ENCODE results near the gene COX6A2. TPM values are rescaled to one million over a fixed set of nuclear protein-coding genes. Genes with fewer than 3 reads are reported as not detected.

The COX6A2 gene
- total and polyA plus RNA-seq, 2 donors (not counting 1 experiment from before 2014, with no cell fraction given), result not detected

- H3K79me2 ChIP-seq (ENCODE audit: control insufficient read depth, insufficient read depth, low read length), result no peaks in the 10 kb centered on the region
- H3K27me3 ChIP-seq (ENCODE audit: control insufficient read depth, insufficient read depth, low read length), result no peaks in the 10 kb centered on the region
- H3K4me3 ChIP-seq (replicated peaks in 1 of 4; ENCODE audit: control extremely low read depth in 1 of 4, insufficient read depth in 1 of 4, low read depth in 3 of 4, low read length in 4 of 4), result no peak overlapping the region
- no peak overlapping the region for H2AFZ ChIP-seq (ENCODE audit: low read length)
- H3K4me1 ChIP-seq (ENCODE audit: control insufficient read depth, extremely low read depth, insufficient read depth, low read length), result no peaks in the 10 kb centered on the region
- H3K27ac ChIP-seq (ENCODE audit: insufficient read depth, low read length), result no peak overlapping the region
- no peaks in the 10 kb centered on the region for H4K20me1 ChIP-seq (ENCODE audit: control insufficient read depth, extremely low read depth, insufficient read depth, low read length)
- no peak overlapping the region for H3K9ac ChIP-seq (ENCODE audit: insufficient read depth, low read length)
- no peak overlapping the region for H3K4me2 ChIP-seq (ENCODE audit: extremely low read depth, insufficient read depth, low read length)
- H3K9me3 ChIP-seq (ENCODE audit: control insufficient read depth, insufficient read depth, low read depth, low read length), result no peaks in the 10 kb centered on the region
- TF ChIP-seq EZH2 (IDR thresholded peaks at IDR 0.05; ENCODE audit: low read length, missing control alignments), result no peak
- no peak for TF ChIP-seq CTCF (conservative IDR thresholded peaks at IDR 0.05 in 1 of 2, IDR thresholded peaks at IDR 0.05 in 1 of 2; ENCODE audit: low read depth in 1 of 2, low read length in 2 of 2)
- H3K36me3 ChIP-seq (ENCODE audit: control insufficient read depth, insufficient read depth, low read length), result no peaks in the 10 kb centered on the region
- DNase-seq (ENCODE audit: low read depth in 2 of 2), result no peak
Measured at GRCh38 chr16:31414706-31415105, 13.5 kb downstream of the COX6A2 start.

GRCh38 chr16:31413943-31414342, 14.2 kb downstream of the COX6A2 start:
- Histone ChIP-seq H3K9ac (ENCODE audit: insufficient read depth, low read length) (no peak overlapping the region), H3K79me2 (ENCODE audit: control insufficient read depth, insufficient read depth, low read length) (no peaks in the 10 kb centered on the region), H3K36me3 (ENCODE audit: control insufficient read depth, insufficient read depth, low read length) (no peaks in the 10 kb centered on the region), H4K20me1 (ENCODE audit: control insufficient read depth, extremely low read depth, insufficient read depth, low read length) (no peaks in the 10 kb centered on the region), H2AFZ (ENCODE audit: low read length) (no peak overlapping the region), H3K4me3 (replicated peaks in 1 of 4; ENCODE audit: control extremely low read depth in 1 of 4, insufficient read depth in 1 of 4, low read depth in 3 of 4, low read length in 4 of 4) (no peak overlapping the region), H3K27ac (ENCODE audit: insufficient read depth, low read length) (no peak overlapping the region), H3K4me2 (ENCODE audit: extremely low read depth, insufficient read depth, low read length) (no peak overlapping the region), H3K9me3 (ENCODE audit: control insufficient read depth, insufficient read depth, low read depth, low read length) (no peaks in the 10 kb centered on the region), H3K4me1 (ENCODE audit: control insufficient read depth, extremely low read depth, insufficient read depth, low read length) (no peaks in the 10 kb centered on the region), H3K27me3 (ENCODE audit: control insufficient read depth, insufficient read depth, low read length) (no peaks in the 10 kb centered on the region)
- TF ChIP-seq CTCF (conservative IDR thresholded peaks at IDR 0.05 in 1 of 2, IDR thresholded peaks at IDR 0.05 in 1 of 2; ENCODE audit: low read depth in 1 of 2, low read length in 2 of 2), result no peak
- no peak for TF ChIP-seq EZH2 (IDR thresholded peaks at IDR 0.05; ENCODE audit: low read length, missing control alignments)
- DNase-seq (ENCODE audit: low read depth in 2 of 2), result no peak

- TF ChIP-seq CTCF (conservative IDR thresholded peaks at IDR 0.05 in 1 of 2, IDR thresholded peaks at IDR 0.05 in 1 of 2; ENCODE audit: low read depth in 1 of 2, low read length in 2 of 2) (no peak), EZH2 (IDR thresholded peaks at IDR 0.05; ENCODE audit: low read length, missing control alignments) (no peak)
- H3K9ac ChIP-seq (ENCODE audit: insufficient read depth, low read length), result no peak overlapping the region
- H3K4me2 ChIP-seq (ENCODE audit: extremely low read depth, insufficient read depth, low read length), result no peak overlapping the region
- no peaks in the 10 kb centered on the region for H3K4me1 ChIP-seq (ENCODE audit: control insufficient read depth, extremely low read depth, insufficient read depth, low read length)
- H3K27me3 ChIP-seq (ENCODE audit: control insufficient read depth, insufficient read depth, low read length), result no peaks in the 10 kb centered on the region
- H2AFZ ChIP-seq (ENCODE audit: low read length), result no peak overlapping the region
- no peaks in the 10 kb centered on the region for H3K9me3 ChIP-seq (ENCODE audit: control insufficient read depth, insufficient read depth, low read depth, low read length)
- no peak overlapping the region for H3K4me3 ChIP-seq (replicated peaks in 1 of 4; ENCODE audit: control extremely low read depth in 1 of 4, insufficient read depth in 1 of 4, low read depth in 3 of 4, low read length in 4 of 4)
- H3K79me2 ChIP-seq (ENCODE audit: control insufficient read depth, insufficient read depth, low read length), result no peaks in the 10 kb centered on the region
- no peaks in the 10 kb centered on the region for H4K20me1 ChIP-seq (ENCODE audit: control insufficient read depth, extremely low read depth, insufficient read depth, low read length)
- no peak overlapping the region for H3K27ac ChIP-seq (ENCODE audit: insufficient read depth, low read length)
- DNase-seq (ENCODE audit: low read depth in 2 of 2), result no peak
- no peaks in the 10 kb centered on the region for H3K36me3 ChIP-seq (ENCODE audit: control insufficient read depth, insufficient read depth, low read length)
Measured at GRCh38 chr16:31413381-31413780, 14.8 kb downstream of the COX6A2 start.

All from fibroblast of lung (primary cell).